PC-9 (cell line): ENCODE data around the gene GNAO1. TPM values are rescaled to one million over a fixed set of nuclear protein-coding genes. Genes with fewer than 3 reads are reported as not detected.
A peak's percentile ranks its signal among the peaks of the same experiment; 100 is the strongest.

Source experiments
- BruUV-seq: library from RNA; stranded (reverse); fragments of 400-500 nt; replicated peaks from 2 replicates; lab custom pipeline; 2021; lab: Mats Ljungman, UMichigan
- CTCF ChIA-PET: fragments of 300-600 bp; sonication (Branson Sonifier 250); formaldehyde crosslinking; loops from one replicate; lab custom pipeline; 2022; ENCODE audit warnings: antibody characterized with exemption; lab: Charles Lee
- POLR2A ChIA-PET: fragments of 300-600 bp; sonication (Branson Sonifier 250); formaldehyde crosslinking; loops from one replicate; lab custom pipeline; 2022; ENCODE audit warnings: antibody characterized with exemption; ENCODE audit not compliant: unreplicated experiment; lab: Charles Lee
- DNase-seq, 2 experiments: peaks; one replicate each; pipeline versions ENCODE4 v3.0.0 to v3.0.0-alpha.2; 2015 to 2022; ENCODE audit warnings: mixed read lengths in 1 of 2
- H2AFZ ChIP-seq: fragments of 200-600 bp; sonication (generic); 2 replicates; pipeline ENCODE4 v1.8.1; 2017; ENCODE audit warnings: antibody characterized with exemption
- H3F3A ChIP-seq: fragments of 200-600 bp; sonication (generic); 2 replicates; pipeline ENCODE4 v1.8.1; 2017; ENCODE audit warnings: antibody characterized with exemption, mild to moderate bottlenecking, low read depth; ENCODE audit not compliant: insufficient read depth
- H3K27ac ChIP-seq: fragments of 200-600 bp; sonication (generic); 2 replicates; pipeline ENCODE4 v1.6.1; 2016; ENCODE audit warnings: mixed run types
- H3K27me3 ChIP-seq: fragments of 200-600 bp; sonication (generic); 2 replicates; pipeline ENCODE4 v1.6.1; 2016; ENCODE audit warnings: low read depth, mixed run types; ENCODE audit not compliant: insufficient read depth
- H3K36me3 ChIP-seq: fragments of 200-600 bp; sonication (generic); 2 replicates; pipeline ENCODE4 v1.6.1; 2016; ENCODE audit warnings: low read depth, mixed run types
- H3K4me1 ChIP-seq: fragments of 200-600 bp; sonication (generic); replicated peaks from 2 replicates; pipeline ENCODE4 v1.6.1; 2016; ENCODE audit warnings: mixed run types; ENCODE audit not compliant: insufficient read depth
- H3K4me2 ChIP-seq: fragments of 200-600 bp; sonication (generic); 2 replicates; pipeline ENCODE4 v1.6.1; 2017; ENCODE audit warnings: mixed run types
- H3K4me3 ChIP-seq: fragments of 200-600 bp; sonication (generic); 2 replicates; pipeline ENCODE4 v1.6.1; 2016; ENCODE audit warnings: mixed run types
- H3K79me2 ChIP-seq: fragments of 200-600 bp; sonication (generic); 2 replicates; pipeline ENCODE4 v1.6.1; 2017; ENCODE audit warnings: low read depth, mixed run types
- H3K9me2 ChIP-seq: fragments of 200-600 bp; sonication (generic); 2 replicates; pipeline ENCODE4 v1.8.1; 2017; ENCODE audit warnings: mild to moderate bottlenecking; ENCODE audit not compliant: insufficient read depth
- H3K9me3 ChIP-seq: fragments of 200-600 bp; sonication (generic); 2 replicates; pipeline ENCODE4 v1.8.1; 2016; ENCODE audit warnings: low read depth; ENCODE audit not compliant: insufficient read depth
- H4K20me1 ChIP-seq: fragments of 200-600 bp; sonication (generic); 2 replicates; pipeline ENCODE4 v1.8.1; 2017; ENCODE audit not compliant: insufficient read depth
- CTCF ChIP-seq: fragments of 200-600 bp; sonication (generic); conservative IDR thresholded peaks from 2 replicates; pipeline ENCODE4 v1.6.1; 2017; ENCODE audit warnings: mixed run types, antibody characterized with exemption, mild to moderate bottlenecking, moderate library complexity
- EZH2 ChIP-seq: fragments of 200-600 bp; sonication (generic); IDR thresholded peaks from 2 replicates; pipeline ENCODE4 v1.8.0; 2017; ENCODE audit warnings: antibody characterized with exemption, low read depth
- intact Hi-C: fragments of 100-400 bp; cut with micrococcal nuclease; formaldehyde crosslinking; loops from one replicate; pipeline ENCODE4 v1.10.0; 2022; ENCODE audit not compliant: unreplicated experiment
- total RNA-seq: library from RNA; stranded (reverse); gene quantifications from 2 replicates; pipeline ENCODE4 v1.2.3, GENCODE V29; 2021

The GNAO1 gene
- total RNA-seq, 1 experiment from 2014 or later = 2.8 TPM

- Histone ChIP-seq H3K4me2 (no peak overlapping the region), H3K9me3 (no peaks in the 10 kb centered on the region), H3K4me1 (peaks cover 26% of the 10 kb centered on the region), H3F3A (peaks cover 16% of the 10 kb centered on the region; the same call in 1 of the 2 replicates), H3K27me3 (no peaks in the 10 kb centered on the region), H3K36me3 (no peaks in the 10 kb centered on the region), H3K79me2 (no peaks in the 10 kb centered on the region), H4K20me1 (no peaks in the 10 kb centered on the region), H2AFZ (no peak overlapping the region), H3K9me2 (no peaks in the 10 kb centered on the region), H3K27ac (no peak overlapping the region), H3K4me3 (no peak overlapping the region)
- BruUV-seq = no TSS peak
- intact Hi-C loops = no loop called here
- TF ChIP-seq EZH2 (no peak), CTCF (no peak)
- ChIA-PET POLR2A (no interaction called here), CTCF (no interaction called here)
- no peak for DNase-seq
Measured at GRCh38 chr16:56260378-56261160, 69.3 kb downstream of the GNAO1 start.

- CTCF ChIA-PET = interaction anchor here (0.6 to 1.0 kb wide), 2 partner anchors 15 to 33 kb away, joined by 3 to 5 read pairs; no protein-coding TSS in a partner anchor
- no TSS peak for BruUV-seq
- H3K27me3 ChIP-seq = no peaks in the 10 kb centered on the region
Measured at GRCh38 chr16:56261656-56262055, 70.4 kb downstream of the GNAO1 start.

GRCh38 chr16:56262148-56262547 is 70.9 kb downstream of the GNAO1 start:
- peaks cover 16% of the 10 kb centered on the region; the same call in 1 of the 2 replicates for H3F3A ChIP-seq
- no peaks in the 10 kb centered on the region for H3K79me2 ChIP-seq
- peak; percentile 76 to 81 for DNase-seq
- CTCF ChIA-PET = interaction anchor here (0.5 to 1.0 kb wide), 3 partner anchors 16 to 160 kb away, joined by 3 to 5 read pairs (median 4); no protein-coding TSS in a partner anchor
- H4K20me1 ChIP-seq = no peaks in the 10 kb centered on the region
- H3K4me2 ChIP-seq = peak overlapping the region; percentile 55
- H3K9me2 ChIP-seq = no peaks in the 10 kb centered on the region
- intact Hi-C loops = no loop called here
- no peaks in the 10 kb centered on the region for H3K36me3 ChIP-seq
- POLR2A ChIA-PET = interaction anchor here (0.5 to 0.7 kb wide), 6 partner anchors 17 to 792 kb away, joined by 3 to 28 read pairs (median 7); no protein-coding TSS in a partner anchor
- BruUV-seq = no TSS peak
- peaks cover 26% of the 10 kb centered on the region for H3K4me1 ChIP-seq
- H3K4me3 ChIP-seq = no peak overlapping the region
- no peak overlapping the region for H3K27ac ChIP-seq
- H3K27me3 ChIP-seq = no peaks in the 10 kb centered on the region
- TF ChIP-seq EZH2 = no peak
- TF ChIP-seq CTCF = no peak
- no peak overlapping the region for H2AFZ ChIP-seq
- H3K9me3 ChIP-seq = no peaks in the 10 kb centered on the region

More at GRCh38 chr16:56261656-56262055, 70.4 kb downstream of the GNAO1 start:
- Histone ChIP-seq H3F3A (peaks cover 16% of the 10 kb centered on the region; the same call in 1 of the 2 replicates), H2AFZ (no peak overlapping the region), H3K4me2 (peak overlapping the region; percentile 55), H3K79me2 (no peaks in the 10 kb centered on the region), H3K4me3 (no peak overlapping the region), H3K27ac (no peak overlapping the region), H3K4me1 (peaks cover 26% of the 10 kb centered on the region), H3K9me2 (no peaks in the 10 kb centered on the region), H3K9me3 (no peaks in the 10 kb centered on the region), H3K36me3 (no peaks in the 10 kb centered on the region), H4K20me1 (no peaks in the 10 kb centered on the region)
- POLR2A ChIA-PET = interaction anchor here (0.5 to 0.6 kb wide), 2 partner anchors 32 to 40 kb away, joined by 3 to 4 read pairs; no protein-coding TSS in a partner anchor
- DNase-seq = no peak
- TF ChIP-seq EZH2 = no peak
- no peak for TF ChIP-seq CTCF
- intact Hi-C loops = no loop called here
